ENCODE data around the gene EID1. TPM values are rescaled to one million over a fixed set of nuclear protein-coding genes. Genes with fewer than 3 reads are reported as not detected.

EID1 gene
- total RNA-seq, 1 experiment from 2014 or later, result 102 TPM

- no peak for ATAC-seq
- in situ Hi-C loops (cut with HindIII; ENCODE audit: low pct_unique_long_range_greater_than_20kb, low sequenced_read_pairs), result no loop called here
- no peak for TF ChIP-seq REST (IDR thresholded peaks at IDR 0.05; ENCODE audit: insufficient read depth in 1 of 2, low read depth in 2 of 2, low read length in 1 of 2)
- TF ChIP-seq SIN3A (IDR thresholded peaks at IDR 0.05; ENCODE audit: borderline replicate concordance, insufficient read depth, low read depth, low read length), result no peak
- no peak for TF ChIP-seq TCF7L2 (IDR thresholded peaks at IDR 0.05; ENCODE audit: low read depth, low read length)
- TF ChIP-seq CTCF (IDR thresholded peaks at IDR 0.05), result no peak
- TF ChIP-seq POLR2AphosphoS5 (IDR thresholded peaks at IDR 0.05; ENCODE audit: low read depth, low read length), result no peak
These were observed 5.3 kb upstream of the EID1 start for GRCh38 chr15:48872632-48873031.

GRCh38 chr15:48875241-48875960 lies 2.5 kb upstream of the EID1 start:
- ATAC-seq (no peak), DNase-seq (ENCODE audit: low read depth, low spot score) (no peak)
- peaks cover 11% of the 10 kb centered on the region; the same call in 1 of the 2 replicates for H3K27me3 ChIP-seq (ENCODE audit: control insufficient read depth, insufficient read depth, low read length)
- ChIA-PET POLR2A (no interaction called here), CTCF (no interaction called here)
- H3K9me3 ChIP-seq (ENCODE audit: control insufficient read depth, insufficient read depth, low read depth, low read length), result no peaks in the 10 kb centered on the region
- H3K36me3 ChIP-seq (ENCODE audit: control insufficient read depth, insufficient read depth, low read length), result peaks cover 6% of the 10 kb centered on the region; the same call in 1 of the 2 replicates
- no peak for TF ChIP-seq SIN3A (IDR thresholded peaks at IDR 0.05; ENCODE audit: borderline replicate concordance, insufficient read depth, low read depth, low read length)
- no peak for TF ChIP-seq POLR2AphosphoS5 (IDR thresholded peaks at IDR 0.05; ENCODE audit: low read depth, low read length)
- TF ChIP-seq CTCF (IDR thresholded peaks at IDR 0.05), result no peak
- TF ChIP-seq TCF7L2 (IDR thresholded peaks at IDR 0.05; ENCODE audit: low read depth, low read length), result no peak
- TF ChIP-seq REST (IDR thresholded peaks at IDR 0.05; ENCODE audit: insufficient read depth in 1 of 2, low read depth in 2 of 2, low read length in 1 of 2), result no peak
- in situ Hi-C loops (cut with HindIII; ENCODE audit: low pct_unique_long_range_greater_than_20kb, low sequenced_read_pairs), result no loop called here
- peaks cover 13% of the 10 kb centered on the region; the same call in 1 of the 2 replicates for H3K4me1 ChIP-seq (ENCODE audit: control insufficient read depth, insufficient read depth, low read length)
- BruUV-seq (replicated peaks), result no TSS peak
- no peak overlapping the region for H3K4me3 ChIP-seq (ENCODE audit: low read depth in 2 of 2, low read length in 2 of 2)
- H3K27ac ChIP-seq (ENCODE audit: low read length), result no peak overlapping the region
- intact Hi-C loops (cut with micrococcal nuclease; ENCODE audit: unreplicated experiment), result no loop called here

More at GRCh38 chr15:48872632-48873031, 5.3 kb upstream of the EID1 start:
- Histone ChIP-seq H3K4me1 (ENCODE audit: control insufficient read depth, insufficient read depth, low read length) (no peaks in the 10 kb centered on the region), H3K9me3 (ENCODE audit: control insufficient read depth, insufficient read depth, low read depth, low read length) (no peaks in the 10 kb centered on the region), H3K27me3 (ENCODE audit: control insufficient read depth, insufficient read depth, low read length) (peaks cover 11% of the 10 kb centered on the region; the same call in 1 of the 2 replicates), H3K27ac (ENCODE audit: low read length) (no peak overlapping the region), H3K36me3 (ENCODE audit: control insufficient read depth, insufficient read depth, low read length) (no peaks in the 10 kb centered on the region; the same call in 1 of the 2 replicates), H3K4me3 (ENCODE audit: low read depth in 2 of 2, low read length in 2 of 2) (no peak overlapping the region)
- DNase-seq (ENCODE audit: low read depth, low spot score), result no peak
- intact Hi-C loops (cut with micrococcal nuclease; ENCODE audit: unreplicated experiment), result no loop called here
- no TSS peak for BruUV-seq (replicated peaks)
- CTCF ChIA-PET, result no interaction called here
- POLR2A ChIA-PET, result no interaction called here
